DMS153 treated with DMSO at 0.1 percent for 48 hours (cell line): Measurements from ENCODE around the gene OR4F6.

Experiments
- DNase-seq: peaks from one replicate; lab custom pipeline; 2025; ENCODE audit not compliant: unreplicated experiment; lab: John Stamatoyannopoulos, UW

Gene OR4F6

GRCh38 chr15:101804375-101804774 lies 1.1 kb downstream of the OR4F6 start:
- no peak for DNase-seq

GRCh38 chr15:101804941-101805340 lies 1.6 kb downstream of the OR4F6 start:
- no peak for DNase-seq

GRCh38 chr15:101805605-101806345 lies 2.5 kb downstream of the OR4F6 start:
- no peak for DNase-seq

- no peak for DNase-seq
Observed at GRCh38 chr15:101807345-101807945, 4.1 kb downstream of the OR4F6 start.

GRCh38 chr15:101808201-101808600 lies 4.9 kb downstream of the OR4F6 start:
- no peak for DNase-seq

- no peak for DNase-seq
Observed at GRCh38 chr15:101810456-101810855, 7.1 kb downstream of the OR4F6 start.

- DNase-seq = no peak
Observed at GRCh38 chr15:101810876-101811275, 7.6 kb downstream of the OR4F6 start.

- DNase-seq = no peak
Observed at GRCh38 chr15:101811902-101812301, 8.6 kb downstream of the OR4F6 start, which contains the start of gene OR4F15. Gene OR4F15, plus strand, starts transcription at chr15:101812202. Its CDS starts 5,985 bp downstream, at chr15:101818187.

- no peak for DNase-seq
Observed at GRCh38 chr15:101813803-101814534, 10.7 kb downstream of the OR4F6 start.

- no peak for DNase-seq
Observed at GRCh38 chr15:101820781-101821180, 17.5 kb downstream of the OR4F6 start.

- no peak for DNase-seq
Observed at GRCh38 chr15:101827257-101827656, 23.9 kb downstream of the OR4F6 start.

GRCh38 chr15:101828774-101829173 lies 25.5 kb downstream of the OR4F6 start:
- DNase-seq = no peak

- no peak for DNase-seq
Observed at GRCh38 chr15:101841656-101842055, 38.3 kb downstream of the OR4F6 start.

GRCh38 chr15:101844916-101845315 lies 41.6 kb downstream of the OR4F6 start:
- DNase-seq = no peak

GRCh38 chr15:101852356-101852755 lies 49.0 kb downstream of the OR4F6 start:
- no peak for DNase-seq
